ENCODE measurements around the gene ATXN7L1. TPM values are rescaled to one million over a fixed set of nuclear protein-coding genes. Genes with fewer than 3 reads are reported as not detected.

The ATXN7L1 gene
- total and polyA plus RNA-seq, 7 donors, result 5.4 to 20.5 (median 12.8) TPM

- H3K36me3 ChIP-seq, result no peaks in the 10 kb centered on the region
- intact Hi-C loops (cut with DNase I), result no loop called here
- peaks cover 0 to 3% (median 0%) of the 10 kb centered on the region in 4 donors for H3K4me1 ChIP-seq
- H3K27ac ChIP-seq, result no peak overlapping the region
- no peak for DNase-seq
- H3K27me3 ChIP-seq, result no peaks in the 10 kb centered on the region
- WGBS, 2 donors, result 95 to 99% methylated on average over 2 of the region's 2 CpGs
- no peak overlapping the region for H3K4me3 ChIP-seq
- no peaks in the 10 kb centered on the region for H3K9me3 ChIP-seq
- TF ChIP-seq CTCF (IDR thresholded peaks at IDR 0.05) (no peak), POLR2AphosphoS5 (IDR thresholded peaks at IDR 0.05) (no peak), EP300 (IDR thresholded peaks at IDR 0.05) (no peak), POLR2A (IDR thresholded peaks at IDR 0.05) (no peak)
These were observed 157.0 kb downstream of the ATXN7L1 start for GRCh38 chr7:105719395-105719794.

- no peak overlapping the region for H3K4me3 ChIP-seq
- no peaks in the 10 kb centered on the region for H3K9me3 ChIP-seq
- WGBS, 2 donors, result 72 to 87% methylated on average over 4 of the region's 4 CpGs
- peaks cover 0 to 3% (median 0%) of the 10 kb centered on the region in 4 donors for H3K4me1 ChIP-seq
- TF ChIP-seq EP300 (IDR thresholded peaks at IDR 0.05) (no peak), POLR2AphosphoS5 (IDR thresholded peaks at IDR 0.05) (no peak), POLR2A (IDR thresholded peaks at IDR 0.05) (no peak), CTCF (IDR thresholded peaks at IDR 0.05) (no peak)
- H3K36me3 ChIP-seq, result no peaks in the 10 kb centered on the region
- no peak overlapping the region for H3K27ac ChIP-seq
- intact Hi-C loops (cut with DNase I), result no loop called here
- H3K27me3 ChIP-seq, result no peaks in the 10 kb centered on the region
- no peak for DNase-seq
These were observed 157.9 kb downstream of the ATXN7L1 start for GRCh38 chr7:105718511-105718925.

GRCh38 chr7:105715528-105715927 is 160.9 kb downstream of the ATXN7L1 start:
- no peaks in the 10 kb centered on the region for H3K36me3 ChIP-seq
- no peak for TF ChIP-seq POLR2AphosphoS5 (IDR thresholded peaks at IDR 0.05)
- no peak for TF ChIP-seq EP300 (IDR thresholded peaks at IDR 0.05)
- no peak for TF ChIP-seq POLR2A (IDR thresholded peaks at IDR 0.05)
- TF ChIP-seq CTCF (IDR thresholded peaks at IDR 0.05), result no peak
- intact Hi-C loops (cut with DNase I), result no loop called here
- H3K9me3 ChIP-seq, result peaks cover 0 to 8% (median 0%) of the 10 kb centered on the region in 4 donors
- H3K4me3 ChIP-seq, result no peak overlapping the region
- H3K27ac ChIP-seq, result no peak overlapping the region
- no peak for DNase-seq
- H3K27me3 ChIP-seq, result no peaks in the 10 kb centered on the region
- H3K4me1 ChIP-seq, result peaks cover 0 to 3% (median 0%) of the 10 kb centered on the region in 4 donors

- no peak for DNase-seq
- no peaks in the 10 kb centered on the region for H3K4me1 ChIP-seq
- no peak overlapping the region for H3K4me3 ChIP-seq
- WGBS, 2 donors, result 70 to 88% methylated on average over 6 of the region's 6 CpGs
- intact Hi-C loops (cut with DNase I), result no loop called here
- no peak overlapping the region for H3K27ac ChIP-seq
- TF ChIP-seq POLR2A (IDR thresholded peaks at IDR 0.05) (no peak), POLR2AphosphoS5 (IDR thresholded peaks at IDR 0.05) (no peak), EP300 (IDR thresholded peaks at IDR 0.05) (no peak), CTCF (IDR thresholded peaks at IDR 0.05) (no peak)
- no peaks in the 10 kb centered on the region for H3K27me3 ChIP-seq
- peaks cover 0 to 8% (median 0%) of the 10 kb centered on the region in 4 donors for H3K9me3 ChIP-seq
- H3K36me3 ChIP-seq, result no peaks in the 10 kb centered on the region
These were observed 162.6 kb downstream of the ATXN7L1 start for GRCh38 chr7:105713488-105714465.
